Prostate gland (tissue), 2 donors: ENCODE measurements around the gene CDC40.

Source experiments
- POLR2A ChIP-seq: fragments of 450-650 bp; IDR thresholded peaks from one replicate; pipeline ENCODE4 v1.6.1; 2016; ENCODE audit warnings: antibody characterized with exemption, mild to moderate bottlenecking
- POLR2AphosphoS5 ChIP-seq: sonication (generic); formaldehyde crosslinking; IDR thresholded peaks from one replicate; pipeline ENCODE4 v1.6.1; 2017; ENCODE audit warnings: antibody characterized with exemption
- TF ChIP-seq, protein P1 (sequence below), 4 experiments: fragments of 200-600 bp in 2 of 4; fragments of 450-650 bp in 2 of 4; sonication (generic) in 2 of 4; IDR thresholded peaks; 1 replicate in 3 of 4; 2 replicates in 1 of 4; pipeline ENCODE4 v1.5.1; 2016 to 2019; ENCODE audit warnings: antibody characterized with exemption in 4 of 4, mild to moderate bottlenecking in 2 of 4, moderate library complexity in 2 of 4

- TF ChIP-seq, protein P1, sequence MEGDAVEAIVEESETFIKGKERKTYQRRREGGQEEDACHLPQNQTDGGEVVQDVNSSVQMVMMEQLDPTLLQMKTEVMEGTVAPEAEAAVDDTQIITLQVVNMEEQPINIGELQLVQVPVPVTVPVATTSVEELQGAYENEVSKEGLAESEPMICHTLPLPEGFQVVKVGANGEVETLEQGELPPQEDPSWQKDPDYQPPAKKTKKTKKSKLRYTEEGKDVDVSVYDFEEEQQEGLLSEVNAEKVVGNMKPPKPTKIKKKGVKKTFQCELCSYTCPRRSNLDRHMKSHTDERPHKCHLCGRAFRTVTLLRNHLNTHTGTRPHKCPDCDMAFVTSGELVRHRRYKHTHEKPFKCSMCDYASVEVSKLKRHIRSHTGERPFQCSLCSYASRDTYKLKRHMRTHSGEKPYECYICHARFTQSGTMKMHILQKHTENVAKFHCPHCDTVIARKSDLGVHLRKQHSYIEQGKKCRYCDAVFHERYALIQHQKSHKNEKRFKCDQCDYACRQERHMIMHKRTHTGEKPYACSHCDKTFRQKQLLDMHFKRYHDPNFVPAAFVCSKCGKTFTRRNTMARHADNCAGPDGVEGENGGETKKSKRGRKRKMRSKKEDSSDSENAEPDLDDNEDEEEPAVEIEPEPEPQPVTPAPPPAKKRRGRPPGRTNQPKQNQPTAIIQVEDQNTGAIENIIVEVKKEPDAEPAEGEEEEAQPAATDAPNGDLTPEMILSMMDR (IDR thresholded peaks at IDR 0.05) = no peak
- no peak for TF ChIP-seq POLR2A
- no peak for TF ChIP-seq POLR2AphosphoS5
These were observed 21.1 kb downstream of the CDC40 start for GRCh38 chr6:110201151-110201884.
